ENCODE data around the gene SH3PXD2B. TPM values are rescaled to one million over a fixed set of nuclear protein-coding genes. Genes with fewer than 3 reads are reported as not detected.

The SH3PXD2B gene
- total RNA-seq, 2 donors from 2014 or later, result 0.12 to 0.21 TPM

- Mint-ChIP-seq H3K27ac (no peak overlapping the region), H3K4me3 (no peak overlapping the region), H3K27me3 (peaks cover 80% of the 10 kb centered on the region), H3K36me3 (ENCODE audit: low read depth) (peaks cover 2% of the 10 kb centered on the region), H3K4me1 (peaks cover 3% of the 10 kb centered on the region)
- DNase-seq, result no peak
- no peak for ATAC-seq
- H3K9me3 ChIP-seq (ENCODE audit: control insufficient read depth, low read length, poor library complexity, severe bottlenecking), result no peaks in the 10 kb centered on the region
Measured at GRCh38 chr5:172492097-172492840, 37.9 kb upstream of the SH3PXD2B start.

GRCh38 chr5:172491481-172491880, 37.2 kb upstream of the SH3PXD2B start:
- H3K27me3 Mint-ChIP-seq, result peaks cover 72% of the 10 kb centered on the region

GRCh38 chr5:172490514-172491461, 36.5 kb upstream of the SH3PXD2B start:
- Mint-ChIP-seq H3K27ac (no peak overlapping the region), H3K36me3 (ENCODE audit: low read depth) (peaks cover 2% of the 10 kb centered on the region), H3K4me1 (peaks cover 3% of the 10 kb centered on the region), H3K27me3 (peaks cover 67% of the 10 kb centered on the region), H3K4me3 (no peak overlapping the region)
- ATAC-seq, result no peak
- DNase-seq, result no peak
- H3K9me3 ChIP-seq (ENCODE audit: control insufficient read depth, low read length, poor library complexity, severe bottlenecking), result no peaks in the 10 kb centered on the region

More at GRCh38 chr5:172491481-172491880, 37.2 kb upstream of the SH3PXD2B start:
- ATAC-seq, result no peak
- Mint-ChIP-seq H3K27ac (no peak overlapping the region), H3K36me3 (ENCODE audit: low read depth) (peaks cover 2% of the 10 kb centered on the region), H3K4me3 (no peak overlapping the region), H3K4me1 (peaks cover 3% of the 10 kb centered on the region)
- no peaks in the 10 kb centered on the region for H3K9me3 ChIP-seq (ENCODE audit: control insufficient read depth, low read length, poor library complexity, severe bottlenecking)
- DNase-seq, result no peak

- DNase-seq (no peak), ATAC-seq (no peak)
- Mint-ChIP-seq H3K36me3 (ENCODE audit: low read depth) (peaks cover 2% of the 10 kb centered on the region), H3K27ac (no peak overlapping the region), H3K4me3 (no peak overlapping the region), H3K27me3 (peaks cover 48% of the 10 kb centered on the region), H3K4me1 (peaks cover 3% of the 10 kb centered on the region)
- H3K9me3 ChIP-seq (ENCODE audit: control insufficient read depth, low read length, poor library complexity, severe bottlenecking), result no peaks in the 10 kb centered on the region
Measured at GRCh38 chr5:172488221-172488620, 33.9 kb upstream of the SH3PXD2B start.

GRCh38 chr5:172487671-172488070, 33.3 kb upstream of the SH3PXD2B start:
- ATAC-seq, result no peak
- Mint-ChIP-seq H3K4me1 (peaks cover 3% of the 10 kb centered on the region), H3K4me3 (no peak overlapping the region)

GRCh38 chr5:172486912-172487311, 32.6 kb upstream of the SH3PXD2B start:
- peaks cover 38% of the 10 kb centered on the region for H3K27me3 Mint-ChIP-seq
- no peak overlapping the region for H3K27ac Mint-ChIP-seq
- peaks cover 3% of the 10 kb centered on the region for H3K4me1 Mint-ChIP-seq
- peaks cover 2% of the 10 kb centered on the region for H3K36me3 Mint-ChIP-seq (ENCODE audit: low read depth)
- H3K9me3 ChIP-seq (ENCODE audit: control insufficient read depth, low read length, poor library complexity, severe bottlenecking), result no peaks in the 10 kb centered on the region
- DNase-seq (no peak), ATAC-seq (no peak)
- no peak overlapping the region for H3K4me3 Mint-ChIP-seq

More at GRCh38 chr5:172487671-172488070, 33.3 kb upstream of the SH3PXD2B start:
- Mint-ChIP-seq H3K36me3 (ENCODE audit: low read depth) (peaks cover 2% of the 10 kb centered on the region), H3K27me3 (peaks cover 46% of the 10 kb centered on the region), H3K27ac (no peak overlapping the region)
- H3K9me3 ChIP-seq (ENCODE audit: control insufficient read depth, low read length, poor library complexity, severe bottlenecking), result no peaks in the 10 kb centered on the region
- DNase-seq, result no peak

- Mint-ChIP-seq H3K36me3 (ENCODE audit: low read depth) (peaks cover 2% of the 10 kb centered on the region), H3K4me1 (peaks cover 3% of the 10 kb centered on the region), H3K27me3 (peaks cover 33% of the 10 kb centered on the region), H3K27ac (no peak overlapping the region), H3K4me3 (no peak overlapping the region)
- no peak for ATAC-seq
- no peak for DNase-seq
- H3K9me3 ChIP-seq (ENCODE audit: control insufficient read depth, low read length, poor library complexity, severe bottlenecking), result no peaks in the 10 kb centered on the region
Measured at GRCh38 chr5:172486451-172486850, 32.1 kb upstream of the SH3PXD2B start.

GRCh38 chr5:172485511-172486202, 31.3 kb upstream of the SH3PXD2B start:
- Mint-ChIP-seq H3K27me3 (peaks cover 25% of the 10 kb centered on the region), H3K4me1 (peaks cover 3% of the 10 kb centered on the region), H3K27ac (no peak overlapping the region), H3K36me3 (ENCODE audit: low read depth) (peaks cover 2% of the 10 kb centered on the region), H3K4me3 (no peak overlapping the region)
- ATAC-seq (no peak), DNase-seq (no peak)
- H3K9me3 ChIP-seq (ENCODE audit: control insufficient read depth, low read length, poor library complexity, severe bottlenecking), result no peaks in the 10 kb centered on the region

- Mint-ChIP-seq H3K27me3 (peaks cover 18% of the 10 kb centered on the region), H3K4me3 (no peak overlapping the region), H3K4me1 (peaks cover 3% of the 10 kb centered on the region), H3K36me3 (ENCODE audit: low read depth) (peaks cover 2% of the 10 kb centered on the region), H3K27ac (no peak overlapping the region)
- DNase-seq (no peak), ATAC-seq (no peak)
- H3K9me3 ChIP-seq (ENCODE audit: control insufficient read depth, low read length, poor library complexity, severe bottlenecking), result no peaks in the 10 kb centered on the region
Measured at GRCh38 chr5:172484664-172485063, 30.3 kb upstream of the SH3PXD2B start.

GRCh38 chr5:172482156-172483020, 28.1 kb upstream of the SH3PXD2B start:
- peaks cover 7% of the 10 kb centered on the region for H3K27me3 Mint-ChIP-seq
- H3K4me1 Mint-ChIP-seq, result no peaks in the 10 kb centered on the region
- no peaks in the 10 kb centered on the region for H3K9me3 ChIP-seq (ENCODE audit: control insufficient read depth, low read length, poor library complexity, severe bottlenecking)
- no peak for ATAC-seq
- no peak for DNase-seq
- H3K36me3 Mint-ChIP-seq (ENCODE audit: low read depth), result no peaks in the 10 kb centered on the region
- H3K27ac Mint-ChIP-seq, result no peak overlapping the region
- no peak overlapping the region for H3K4me3 Mint-ChIP-seq

GRCh38 chr5:172481011-172481800, 26.9 kb upstream of the SH3PXD2B start:
- Mint-ChIP-seq H3K27me3 (peaks cover 9% of the 10 kb centered on the region), H3K27ac (no peak overlapping the region), H3K4me3 (no peak overlapping the region), H3K36me3 (ENCODE audit: low read depth) (no peaks in the 10 kb centered on the region), H3K4me1 (no peaks in the 10 kb centered on the region)
- H3K9me3 ChIP-seq (ENCODE audit: control insufficient read depth, low read length, poor library complexity, severe bottlenecking), result no peaks in the 10 kb centered on the region
- DNase-seq (no peak), ATAC-seq (no peak)

- H3K4me3 Mint-ChIP-seq, result no peak overlapping the region
- ATAC-seq, result no peak
- H3K36me3 Mint-ChIP-seq (ENCODE audit: low read depth), result no peaks in the 10 kb centered on the region
- no peaks in the 10 kb centered on the region for H3K4me1 Mint-ChIP-seq
- DNase-seq, result no peak
- H3K27me3 Mint-ChIP-seq, result peaks cover 16% of the 10 kb centered on the region
- H3K27ac Mint-ChIP-seq, result no peak overlapping the region
- H3K9me3 ChIP-seq (ENCODE audit: control insufficient read depth, low read length, poor library complexity, severe bottlenecking), result no peaks in the 10 kb centered on the region
Measured at GRCh38 chr5:172479784-172480115, 25.4 kb upstream of the SH3PXD2B start.
